ENCODE results near the gene TRHDE.

GRCh38 chr12:72282721-72283120, 10.6 kb downstream of the TRHDE start:
- no peak for TF ChIP-seq E2F4 (CRISPR knock-in tag; IDR thresholded peaks at IDR 0.05; ENCODE audit: low read depth)
- TF ChIP-seq ZZZ3 (IDR thresholded peaks at IDR 0.05): no peak
